HG03280 (cell line): Measurements from ENCODE around the gene EXOC7.
"Not testable (repeated sequence)": the region's sequence is repeated elsewhere in the genome, so short reads cannot be mapped to it uniquely, and the experiment has no call there.

Source experiments
- ATAC-seq: cut with Tn5 transposase; IDR thresholded peaks from one replicate; pipeline ENCODE4 v1.9.1; 2021; ENCODE audit warnings: mild to moderate bottlenecking, moderate library complexity; ENCODE audit not compliant: unreplicated experiment

Gene EXOC7

GRCh38 chr17:76076146-76076764 lies 27.3 kb downstream of the EXOC7 start:
- no peak for ATAC-seq

- ATAC-seq: no peak
Observed at GRCh38 chr17:76075364-76076145, 28.0 kb downstream of the EXOC7 start.

GRCh38 chr17:76074390-76075363 lies 28.9 kb downstream of the EXOC7 start, which contains the start of gene GALR2:
TSS of gene GALR2 (plus strand) at chr17:76074781. CDS start at chr17:76074884, 103 bp downstream.
- ATAC-seq: no peak

GRCh38 chr17:76072148-76072858 lies 31.3 kb downstream of the EXOC7 start, which contains the start of gene SRP68:
TSS of gene SRP68 (minus strand) at chr17:76072517. CDS start at chr17:76072491, 26 bp downstream.
- peak; percentile 88 for ATAC-seq

GRCh38 chr17:76071531-76072147 lies 31.9 kb downstream of the EXOC7 start:
- ATAC-seq: peak; percentile 16

GRCh38 chr17:76065775-76066174 lies 37.8 kb downstream of the EXOC7 start:
- no peak for ATAC-seq

GRCh38 chr17:76063875-76064546 lies 39.6 kb downstream of the EXOC7 start:
- no peak for ATAC-seq

- ATAC-seq: not testable (repeated sequence)
Observed at GRCh38 chr17:76058264-76058663, 45.3 kb downstream of the EXOC7 start.

- no peak for ATAC-seq
Observed at GRCh38 chr17:76056882-76057281, 46.7 kb downstream of the EXOC7 start.

- no peak for ATAC-seq
Observed at GRCh38 chr17:76054112-76054476, 49.5 kb downstream of the EXOC7 start.

- no peak for ATAC-seq
Observed at GRCh38 chr17:76053246-76054111, 50.1 kb downstream of the EXOC7 start.

- ATAC-seq: no peak
Observed at GRCh38 chr17:76051561-76051960, 52.0 kb downstream of the EXOC7 start.

GRCh38 chr17:76050538-76051467 lies 52.8 kb downstream of the EXOC7 start:
- ATAC-seq: no peak

GRCh38 chr17:76049836-76050537 lies 53.6 kb downstream of the EXOC7 start:
- no peak for ATAC-seq

- no peak for ATAC-seq
Observed at GRCh38 chr17:76049239-76049638, 54.3 kb downstream of the EXOC7 start.

GRCh38 chr17:76048711-76049110 lies 54.9 kb downstream of the EXOC7 start:
- no peak for ATAC-seq
